GM12874 (cell line): ENCODE results near the gene MEGF10.

Experiments used
- TF ChIP-seq, protein P1 (sequence below): IDR thresholded peaks from 2 replicates; pipeline ENCODE4 v1.5.1; 2011; ENCODE audit warnings: low read depth, mild to moderate bottlenecking, control low read depth, low read length, moderate library complexity; ENCODE audit not compliant: insufficient read depth

MEGF10 gene

DNA sequence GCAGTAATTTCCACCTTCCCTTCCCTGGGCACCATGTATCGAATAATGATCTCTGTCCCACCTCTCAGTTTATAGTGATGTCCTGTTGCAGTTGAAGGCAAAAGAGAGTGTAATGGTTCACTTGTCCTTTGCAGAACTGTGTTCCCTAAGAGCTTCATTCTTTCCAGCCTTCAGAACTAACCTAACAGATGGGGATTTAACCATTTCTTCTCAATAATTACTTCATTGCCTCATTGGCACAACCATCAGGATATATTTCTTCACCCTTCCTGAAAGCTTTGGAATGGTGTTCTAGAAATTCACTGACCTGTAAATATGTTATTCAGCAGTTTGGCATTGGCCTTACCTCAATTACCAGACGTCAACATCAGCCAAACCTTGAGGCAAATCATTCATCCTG, 142.9 kb downstream of the MEGF10 start:
- TF ChIP-seq, protein P1, sequence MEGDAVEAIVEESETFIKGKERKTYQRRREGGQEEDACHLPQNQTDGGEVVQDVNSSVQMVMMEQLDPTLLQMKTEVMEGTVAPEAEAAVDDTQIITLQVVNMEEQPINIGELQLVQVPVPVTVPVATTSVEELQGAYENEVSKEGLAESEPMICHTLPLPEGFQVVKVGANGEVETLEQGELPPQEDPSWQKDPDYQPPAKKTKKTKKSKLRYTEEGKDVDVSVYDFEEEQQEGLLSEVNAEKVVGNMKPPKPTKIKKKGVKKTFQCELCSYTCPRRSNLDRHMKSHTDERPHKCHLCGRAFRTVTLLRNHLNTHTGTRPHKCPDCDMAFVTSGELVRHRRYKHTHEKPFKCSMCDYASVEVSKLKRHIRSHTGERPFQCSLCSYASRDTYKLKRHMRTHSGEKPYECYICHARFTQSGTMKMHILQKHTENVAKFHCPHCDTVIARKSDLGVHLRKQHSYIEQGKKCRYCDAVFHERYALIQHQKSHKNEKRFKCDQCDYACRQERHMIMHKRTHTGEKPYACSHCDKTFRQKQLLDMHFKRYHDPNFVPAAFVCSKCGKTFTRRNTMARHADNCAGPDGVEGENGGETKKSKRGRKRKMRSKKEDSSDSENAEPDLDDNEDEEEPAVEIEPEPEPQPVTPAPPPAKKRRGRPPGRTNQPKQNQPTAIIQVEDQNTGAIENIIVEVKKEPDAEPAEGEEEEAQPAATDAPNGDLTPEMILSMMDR, result no peak

DNA sequence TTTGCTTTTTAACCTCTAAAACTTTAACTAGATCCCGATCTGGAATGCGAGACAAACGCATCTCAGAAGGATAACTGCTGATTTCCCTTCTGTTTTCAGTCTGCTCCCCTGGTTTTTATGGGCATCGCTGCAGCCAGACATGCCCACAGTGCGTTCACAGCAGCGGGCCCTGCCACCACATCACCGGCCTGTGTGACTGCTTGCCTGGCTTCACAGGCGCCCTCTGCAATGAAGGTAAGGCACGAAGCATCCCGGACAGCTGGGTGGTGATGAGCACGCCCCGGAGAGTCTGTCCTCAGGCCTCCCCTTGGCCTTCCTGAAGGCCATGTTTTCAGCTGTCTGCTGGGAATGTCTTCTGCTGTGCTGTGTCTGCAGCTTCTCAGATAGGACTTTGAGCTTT, 144.0 kb downstream of the MEGF10 start:
- TF ChIP-seq, protein P1, result no peak

DNA sequence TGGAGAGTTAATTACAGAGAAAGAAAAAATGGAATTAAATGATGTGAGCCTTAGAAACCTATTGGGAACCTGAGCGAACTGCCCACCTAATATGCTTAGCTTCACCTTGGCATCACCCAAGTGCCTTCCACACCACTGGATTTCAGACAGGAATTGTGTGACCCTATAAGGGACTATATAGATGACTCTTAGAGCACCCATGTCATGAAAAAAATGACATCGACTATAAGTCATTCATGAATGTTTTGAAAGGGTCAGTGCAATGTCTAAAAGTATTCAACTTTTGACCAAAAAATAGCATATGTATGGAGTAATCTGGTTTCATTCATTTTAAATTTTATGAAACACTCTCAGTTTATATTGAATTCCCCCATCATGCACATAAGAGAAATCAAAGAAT, 145.2 kb downstream of the MEGF10 start:
- TF ChIP-seq, protein P1, result no peak

DNA sequence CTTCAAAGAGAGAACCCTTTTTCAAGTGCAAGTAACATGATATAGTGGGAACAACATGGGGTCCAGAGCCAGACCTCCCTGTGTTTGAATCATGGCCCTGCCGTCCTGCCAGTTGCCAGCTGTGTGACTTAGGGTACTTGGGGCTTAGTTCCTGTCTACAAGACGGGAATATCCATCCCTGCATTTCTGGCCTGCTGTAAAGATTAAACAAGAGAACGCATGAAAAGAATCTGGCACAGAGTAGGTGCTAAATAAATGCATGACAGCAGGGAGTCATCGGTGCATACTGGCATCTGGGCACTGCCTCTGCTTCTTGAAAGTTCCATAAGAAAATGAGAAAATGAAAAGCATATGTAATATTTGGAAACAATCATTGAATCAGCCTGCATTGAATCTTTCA, 149.0 kb downstream of the MEGF10 start:
- TF ChIP-seq, protein P1, result no peak

- TF ChIP-seq, protein P1, result no peak
Measured at GRCh38 chr5:127440831-127441230, 150.2 kb downstream of the MEGF10 start.

DNA sequence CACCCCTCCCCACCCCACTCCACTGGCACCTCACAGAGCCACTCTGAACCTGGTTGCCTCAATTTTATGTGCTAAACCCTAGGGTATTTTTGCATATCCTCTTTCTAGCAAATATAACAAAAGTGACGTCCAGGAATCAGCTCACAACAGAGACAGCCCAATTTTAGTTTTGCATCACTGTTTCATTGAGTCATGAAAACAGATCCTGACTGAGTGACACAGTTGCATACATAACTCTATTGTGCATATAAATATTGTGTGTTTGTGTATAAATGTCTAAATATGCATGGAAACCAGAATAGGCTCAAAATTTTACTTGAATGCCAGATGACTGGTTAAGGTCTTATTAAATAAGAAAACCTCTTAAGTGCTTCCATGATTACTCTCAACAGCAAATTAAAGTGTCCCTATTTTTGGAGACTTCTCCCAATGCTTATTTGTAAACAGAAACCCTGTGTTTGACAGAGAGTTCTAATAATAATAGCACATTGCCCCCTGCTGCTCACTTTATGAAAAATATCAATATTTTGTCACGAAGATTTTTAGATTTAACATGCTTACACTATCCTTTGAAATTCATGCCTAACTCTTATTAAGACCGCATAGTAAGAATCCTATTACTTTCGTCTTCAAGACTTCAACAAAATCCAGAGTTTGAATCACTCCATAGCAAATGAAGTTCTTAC, 151.3 kb downstream of the MEGF10 start:
- TF ChIP-seq, protein P1, result no peak

- TF ChIP-seq, protein P1, result no peak
Measured at GRCh38 chr5:127444171-127444570, 153.6 kb downstream of the MEGF10 start.
